GM13976 (cell line): ENCODE results near the gene AKR1B1.

Source experiments
- DNase-seq: peaks from one replicate; pipeline ENCODE4 v3.0.0; 2012; ENCODE audit warnings: low spot score
- in situ Hi-C: fragments of 300-500 bp; cut with MboI; formaldehyde crosslinking; loops from one replicate; pipeline ENCODE4 v1.12.0; 2022; ENCODE audit warnings: low sequenced_read_pairs, mixed read lengths, inconsistent platforms; ENCODE audit not compliant: unreplicated experiment
- TF ChIP-seq, protein P1 (sequence below): IDR thresholded peaks from 2 replicates; pipeline ENCODE4 v1.5.1; 2012; ENCODE audit warnings: borderline replicate concordance, mild to moderate bottlenecking; ENCODE audit not compliant: insufficient read depth; ENCODE audit errors: extremely low read depth, missing control alignments, control extremely low read depth

The AKR1B1 gene

GRCh38 chr7:134472572-134473244 lies 13.8 kb upstream of the AKR1B1 start:
- in situ Hi-C loops, result no loop called here
- no peak for DNase-seq
- TF ChIP-seq, protein P1, sequence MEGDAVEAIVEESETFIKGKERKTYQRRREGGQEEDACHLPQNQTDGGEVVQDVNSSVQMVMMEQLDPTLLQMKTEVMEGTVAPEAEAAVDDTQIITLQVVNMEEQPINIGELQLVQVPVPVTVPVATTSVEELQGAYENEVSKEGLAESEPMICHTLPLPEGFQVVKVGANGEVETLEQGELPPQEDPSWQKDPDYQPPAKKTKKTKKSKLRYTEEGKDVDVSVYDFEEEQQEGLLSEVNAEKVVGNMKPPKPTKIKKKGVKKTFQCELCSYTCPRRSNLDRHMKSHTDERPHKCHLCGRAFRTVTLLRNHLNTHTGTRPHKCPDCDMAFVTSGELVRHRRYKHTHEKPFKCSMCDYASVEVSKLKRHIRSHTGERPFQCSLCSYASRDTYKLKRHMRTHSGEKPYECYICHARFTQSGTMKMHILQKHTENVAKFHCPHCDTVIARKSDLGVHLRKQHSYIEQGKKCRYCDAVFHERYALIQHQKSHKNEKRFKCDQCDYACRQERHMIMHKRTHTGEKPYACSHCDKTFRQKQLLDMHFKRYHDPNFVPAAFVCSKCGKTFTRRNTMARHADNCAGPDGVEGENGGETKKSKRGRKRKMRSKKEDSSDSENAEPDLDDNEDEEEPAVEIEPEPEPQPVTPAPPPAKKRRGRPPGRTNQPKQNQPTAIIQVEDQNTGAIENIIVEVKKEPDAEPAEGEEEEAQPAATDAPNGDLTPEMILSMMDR, result no peak

DNA sequence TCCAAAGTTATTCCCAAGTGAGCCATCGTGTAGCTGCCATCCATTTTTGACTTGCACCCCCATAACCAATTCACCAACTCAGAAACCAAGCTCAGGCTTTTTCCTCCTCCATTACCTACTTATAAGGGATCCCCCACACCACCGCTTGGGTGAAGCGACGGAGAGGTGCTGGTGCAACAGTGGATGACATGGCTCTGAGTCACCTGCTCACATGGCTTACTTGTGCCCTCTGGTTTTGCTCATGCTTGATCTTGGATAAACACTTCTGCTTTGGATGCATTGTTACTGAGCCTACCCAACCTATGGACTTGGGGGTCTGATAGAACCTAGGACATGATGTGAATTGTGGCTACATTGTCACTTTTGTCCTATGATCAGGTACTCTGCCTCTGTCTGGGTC lies 12.0 kb upstream of the AKR1B1 start:
- DNase-seq, result no peak
- in situ Hi-C loops, result no loop called here
- TF ChIP-seq, protein P1, result no peak

GRCh38 chr7:134469622-134470021 lies 10.7 kb upstream of the AKR1B1 start:
- in situ Hi-C loops, result no loop called here
- no peak for DNase-seq

GRCh38 chr7:134468475-134468874 lies 9.6 kb upstream of the AKR1B1 start:
- TF ChIP-seq, protein P1, result no peak

More at GRCh38 chr7:134469622-134470021, 10.7 kb upstream of the AKR1B1 start:
- TF ChIP-seq, protein P1, result no peak

DNA sequence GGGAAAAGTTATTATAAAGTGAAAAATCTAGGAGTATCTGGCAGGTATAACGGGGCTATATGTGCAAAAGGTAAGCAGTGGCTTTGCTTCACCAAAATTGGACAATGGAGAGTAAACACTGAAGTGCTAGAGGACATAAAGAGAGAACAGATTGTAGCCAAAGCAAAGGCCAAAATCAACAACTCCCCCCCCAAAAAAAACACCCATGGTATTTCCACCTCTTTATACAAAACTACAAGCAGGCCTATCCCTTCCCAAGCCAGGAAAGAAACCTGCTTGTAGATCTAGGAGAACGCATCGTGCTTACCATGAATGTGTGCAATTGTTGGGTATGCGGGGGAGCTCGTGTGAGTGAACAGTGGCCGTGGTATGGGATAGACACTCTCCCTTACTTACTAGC lies 9.2 kb upstream of the AKR1B1 start:
- no peak for DNase-seq
- in situ Hi-C loops, result no loop called here
- TF ChIP-seq, protein P1, result no peak

More at GRCh38 chr7:134468475-134468874, 9.6 kb upstream of the AKR1B1 start:
- in situ Hi-C loops, result no loop called here
- DNase-seq, result no peak

- TF ChIP-seq, protein P1, result no peak
- DNase-seq, result no peak
- in situ Hi-C loops, result no loop called here
Measured at GRCh38 chr7:134465491-134465890, 6.6 kb upstream of the AKR1B1 start.
